Upper lobe of left lung (tissue), 4 donors: ENCODE results near the gene EPHB2.

Experiments used
- EP300 ChIP-seq, 4 donors: sonication (generic); formaldehyde crosslinking; IDR thresholded peaks; one replicate each; pipeline ENCODE4 v1.5.1; 2017; ENCODE audit warnings: antibody characterized with exemption in 4 of 4, control low read depth in 2 of 4
- POLR2A ChIP-seq, 4 donors: fragments of 450-650 bp; IDR thresholded peaks; one replicate each; pipeline ENCODE4 v1.5.1; 2016 to 2017; ENCODE audit warnings: antibody characterized with exemption in 4 of 4, mild to moderate bottlenecking in 2 of 4
- POLR2AphosphoS5 ChIP-seq, 2 donors: sonication (generic); formaldehyde crosslinking; IDR thresholded peaks; one replicate each; pipeline ENCODE4 v1.5.1; 2017; ENCODE audit warnings: antibody characterized with exemption in 2 of 2
- TF ChIP-seq, protein P1 (sequence below), 6 experiments: fragments of 450-650 bp in 4 of 6; fragments of 200-600 bp in 2 of 6; sonication (generic) in 2 of 6; IDR thresholded peaks; one replicate each; pipeline ENCODE4 v1.5.1; 2016 to 2019; ENCODE audit warnings: antibody characterized with exemption in 6 of 6

DNA sequence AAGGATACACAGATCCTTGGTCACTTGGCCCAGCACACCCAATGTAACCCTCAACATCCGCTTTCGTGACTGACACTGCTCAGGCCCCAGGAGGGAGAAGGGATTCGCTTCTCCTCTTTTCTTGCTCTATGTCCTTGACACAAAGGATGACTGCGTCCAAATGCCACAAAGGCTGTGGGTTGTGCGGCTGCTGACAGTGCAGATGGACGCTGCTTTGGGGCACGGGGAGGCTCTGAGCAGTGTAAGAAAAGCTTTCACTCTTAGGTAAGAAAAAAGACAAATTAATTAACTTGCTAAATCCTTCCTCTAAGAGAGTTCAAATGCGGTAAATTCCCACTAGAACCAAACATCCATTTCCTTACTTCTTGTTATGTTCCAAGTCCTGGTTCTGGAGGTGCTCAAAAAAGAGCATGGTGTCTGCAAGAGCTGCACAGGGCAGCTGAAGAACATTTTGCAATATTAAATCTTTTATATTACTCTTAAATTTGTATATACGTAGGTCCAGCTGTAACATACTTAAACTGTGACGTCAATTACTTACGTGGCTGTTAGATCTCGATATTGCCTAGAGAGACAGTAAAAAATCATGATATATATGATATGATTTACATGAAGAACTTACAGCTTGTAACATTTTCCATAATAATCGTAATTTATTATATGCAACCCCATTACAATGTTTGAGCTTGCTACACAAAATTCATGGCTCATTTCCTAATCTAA lies 19.4 kb upstream of the EPHB2 start:
- TF ChIP-seq, protein P1, sequence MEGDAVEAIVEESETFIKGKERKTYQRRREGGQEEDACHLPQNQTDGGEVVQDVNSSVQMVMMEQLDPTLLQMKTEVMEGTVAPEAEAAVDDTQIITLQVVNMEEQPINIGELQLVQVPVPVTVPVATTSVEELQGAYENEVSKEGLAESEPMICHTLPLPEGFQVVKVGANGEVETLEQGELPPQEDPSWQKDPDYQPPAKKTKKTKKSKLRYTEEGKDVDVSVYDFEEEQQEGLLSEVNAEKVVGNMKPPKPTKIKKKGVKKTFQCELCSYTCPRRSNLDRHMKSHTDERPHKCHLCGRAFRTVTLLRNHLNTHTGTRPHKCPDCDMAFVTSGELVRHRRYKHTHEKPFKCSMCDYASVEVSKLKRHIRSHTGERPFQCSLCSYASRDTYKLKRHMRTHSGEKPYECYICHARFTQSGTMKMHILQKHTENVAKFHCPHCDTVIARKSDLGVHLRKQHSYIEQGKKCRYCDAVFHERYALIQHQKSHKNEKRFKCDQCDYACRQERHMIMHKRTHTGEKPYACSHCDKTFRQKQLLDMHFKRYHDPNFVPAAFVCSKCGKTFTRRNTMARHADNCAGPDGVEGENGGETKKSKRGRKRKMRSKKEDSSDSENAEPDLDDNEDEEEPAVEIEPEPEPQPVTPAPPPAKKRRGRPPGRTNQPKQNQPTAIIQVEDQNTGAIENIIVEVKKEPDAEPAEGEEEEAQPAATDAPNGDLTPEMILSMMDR (IDR thresholded peaks at IDR 0.05): no peak
- no peak for TF ChIP-seq POLR2A (IDR thresholded peaks at IDR 0.05)
- no peak for TF ChIP-seq EP300 (IDR thresholded peaks at IDR 0.05)
- no peak for TF ChIP-seq POLR2AphosphoS5 (IDR thresholded peaks at IDR 0.05)
